ENCODE measurements around the gene NEK3.
"Not testable (repeated sequence)": the region's sequence is repeated elsewhere in the genome, so short reads cannot be mapped to it uniquely, and the experiment has no call there.

NEK3 gene

GRCh38 chr13:52169839-52170238, 10.4 kb upstream of the NEK3 start:
- no peak for DNase-seq

- no peak for DNase-seq
Measured at GRCh38 chr13:52165411-52165810, 6.0 kb upstream of the NEK3 start.

- no peak for DNase-seq
Measured at GRCh38 chr13:52164989-52165388, 5.6 kb upstream of the NEK3 start.

GRCh38 chr13:52163878-52164277, 4.5 kb upstream of the NEK3 start:
- not testable (repeated sequence) for DNase-seq

GRCh38 chr13:52162279-52163101, 3.1 kb upstream of the NEK3 start:
- peak; percentile 10 for DNase-seq

- DNase-seq = no peak
Measured at GRCh38 chr13:52161181-52161646, 1.8 kb upstream of the NEK3 start.

- no peak for DNase-seq
Measured at GRCh38 chr13:52160506-52160905, 1.1 kb upstream of the NEK3 start.

GRCh38 chr13:52160053-52160452, 656 bp upstream of the NEK3 start:
- no peak for DNase-seq

- peak; percentile 20 for DNase-seq
Measured at GRCh38 chr13:52158629-52159158, 703 bp downstream of the NEK3 start.

GRCh38 chr13:52156724-52157261, 2.6 kb downstream of the NEK3 start:
- DNase-seq = no peak

GRCh38 chr13:52155177-52155576, 4.2 kb downstream of the NEK3 start:
- no peak for DNase-seq

GRCh38 chr13:52147225-52147624, 12.2 kb downstream of the NEK3 start:
- no peak for DNase-seq

- DNase-seq = no peak
Measured at GRCh38 chr13:52141299-52141698, 18.1 kb downstream of the NEK3 start.

GRCh38 chr13:52137489-52137888, 21.9 kb downstream of the NEK3 start:
- no peak for DNase-seq

- DNase-seq = no peak
Measured at GRCh38 chr13:52136763-52137162, 22.6 kb downstream of the NEK3 start.

- DNase-seq = no peak
Measured at GRCh38 chr13:52130641-52131040, 28.8 kb downstream of the NEK3 start.

- peak; percentile 11 for DNase-seq
Measured at GRCh38 chr13:52128714-52129700, 30.4 kb downstream of the NEK3 start, which contains the start of gene NEK5. NEK5 (minus strand) TSS chr13:52129073; CDS start chr13:52127482, 1,591 bp downstream.

GRCh38 chr13:52127783-52128702, 31.4 kb downstream of the NEK3 start:
- peak; percentile 79 for DNase-seq

- peak; percentile 79 for DNase-seq
Measured at GRCh38 chr13:52127378-52127777, 32.0 kb downstream of the NEK3 start.

GRCh38 chr13:52125547-52125946, 33.9 kb downstream of the NEK3 start:
- no peak for DNase-seq

- DNase-seq = no peak
Measured at GRCh38 chr13:52118595-52118994, 40.8 kb downstream of the NEK3 start.

- DNase-seq = no peak
Measured at GRCh38 chr13:52118095-52118494, 41.3 kb downstream of the NEK3 start.
